Measurements from ENCODE around the gene BTAF1. TPM values are rescaled to one million over a fixed set of nuclear protein-coding genes. Genes with fewer than 3 reads are reported as not detected.

The BTAF1 gene
- total RNA-seq (2014; rRNA removed; shearing (Covaris generic)) (47.3 and 55.7 TPM in 2 replicates), polyA plus RNA-seq (2016; fragmentation: Nextera tagmentation; extraction: Ambion mirVana) (19.0 and 30.4 TPM in 2 replicates)
- long read RNA-seq, partial matches to known transcripts = 5 of 12 reads
- long read RNA-seq, other reads (novel, unspliced or antisense) = 7 of 12 reads

- Mint-ChIP-seq H3K27me3 (ENCODE audit: insufficient read depth, low read depth, poor library complexity) (peaks cover 12% of the 10 kb centered on the region), H3K9me3 (peaks cover 9% of the 10 kb centered on the region; the same call in 2 of the 3 replicates), H3K36me3 (ENCODE audit: low read depth) (peaks cover 16% of the 10 kb centered on the region), H3K4me1 (peaks cover 23% of the 10 kb centered on the region), H3K27ac (peak within 1 kb of the TSS; percentile 97), H3K4me3 (peak within 1 kb of the TSS; percentile 94)
- peaks cover 46% of the 10 kb centered on the region for H3K79me2 ChIP-seq (replicated peaks; ENCODE audit: insufficient read depth)
- H3K4me1 ChIP-seq (ENCODE audit: insufficient read depth) = peaks cover 7% of the 10 kb centered on the region; the same call in 1 of the 2 replicates
- no peaks in the 10 kb centered on the region for H3K9me2 ChIP-seq (ENCODE audit: insufficient read depth)
- H2AFZ ChIP-seq = peak within 1 kb of the TSS; percentile 35
- peak; percentile 98 for DNase-seq (ENCODE audit: low spot score)
- H3K27me3 ChIP-seq (ENCODE audit: insufficient read depth) = no peaks in the 10 kb centered on the region
- H3K36me3 ChIP-seq (ENCODE audit: insufficient read depth) = no peaks in the 10 kb centered on the region
- H3F3A ChIP-seq (replicated peaks; ENCODE audit: low read depth) = 0 out of 2 replicates have a peak, but pooled peaks cover 5% of the 10 kb centered on the region
- H3K27ac ChIP-seq (ENCODE audit: low read depth) = peak within 1 kb of the TSS; percentile 85
- H3K4me2 ChIP-seq = peak within 1 kb of the TSS; percentile 84
- H3K4me3 ChIP-seq = peak within 1 kb of the TSS; percentile 78
- peak; percentile 91 for ATAC-seq
- TF ChIP-seq, protein P1, sequence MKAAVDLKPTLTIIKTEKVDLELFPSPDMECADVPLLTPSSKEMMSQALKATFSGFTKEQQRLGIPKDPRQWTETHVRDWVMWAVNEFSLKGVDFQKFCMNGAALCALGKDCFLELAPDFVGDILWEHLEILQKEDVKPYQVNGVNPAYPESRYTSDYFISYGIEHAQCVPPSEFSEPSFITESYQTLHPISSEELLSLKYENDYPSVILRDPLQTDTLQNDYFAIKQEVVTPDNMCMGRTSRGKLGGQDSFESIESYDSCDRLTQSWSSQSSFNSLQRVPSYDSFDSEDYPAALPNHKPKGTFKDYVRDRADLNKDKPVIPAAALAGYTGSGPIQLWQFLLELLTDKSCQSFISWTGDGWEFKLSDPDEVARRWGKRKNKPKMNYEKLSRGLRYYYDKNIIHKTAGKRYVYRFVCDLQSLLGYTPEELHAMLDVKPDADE (IDR thresholded peaks at IDR 0.05) = peak; percentile 66
- TF ChIP-seq EZH2 (IDR thresholded peaks at IDR 0.05; ENCODE audit: low read depth, unreplicated experiment) (no peak), CREB1 (CRISPR knock-in tag; IDR thresholded peaks at IDR 0.05; ENCODE audit: low read depth) (peak; percentile 97), POLR2AphosphoS5 (IDR thresholded peaks at IDR 0.05; ENCODE audit: low read depth) (peak; percentile 96), STAT1 (IDR thresholded peaks at IDR 0.05; ENCODE audit: unreplicated experiment) (no peak), JUNB (IDR thresholded peaks at IDR 0.05; ENCODE audit: unreplicated experiment) (no peak)
- H4K20me1 ChIP-seq (replicated peaks; ENCODE audit: insufficient read depth) = peaks cover 29% of the 10 kb centered on the region
Measured at GRCh38 chr10:91923371-91924211, at the start of gene BTAF1. BTAF1 (plus strand) TSS chr10:91923770; CDS start chr10:91924077, 307 bp downstream.

DNA sequence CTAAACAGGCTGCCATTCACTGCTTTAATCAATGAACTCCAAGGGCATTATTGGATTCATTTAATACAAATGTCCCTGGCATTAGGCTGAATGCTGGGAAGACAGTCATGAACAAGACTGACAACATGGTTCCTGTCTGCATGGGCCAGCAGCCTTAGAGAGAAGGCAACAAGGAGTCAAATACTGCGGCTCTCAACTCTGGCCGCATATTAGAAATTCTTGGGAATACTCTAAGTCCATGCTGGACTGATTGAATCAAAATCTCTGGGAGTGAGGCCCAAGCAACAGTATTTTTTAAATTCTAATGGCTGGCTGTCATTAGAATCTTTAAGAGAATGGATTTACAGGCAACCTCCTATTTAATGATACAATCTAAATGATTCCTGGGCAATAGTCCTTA lies 48.4 kb upstream of the BTAF1 start:
- H3K27ac Mint-ChIP-seq = no peak overlapping the region
- no peak for ATAC-seq
- no peak overlapping the region for H3K4me3 ChIP-seq
- no peak for TF ChIP-seq CREB1 (CRISPR knock-in tag; IDR thresholded peaks at IDR 0.05; ENCODE audit: low read depth)
- TF ChIP-seq ZNF114 (CRISPR knock-in tag; IDR thresholded peaks at IDR 0.05) = no peak
- no peak for TF ChIP-seq ZNF331 (CRISPR knock-in tag; IDR thresholded peaks at IDR 0.05; ENCODE audit: low read depth)
- TF ChIP-seq NANOG (IDR thresholded peaks at IDR 0.05; ENCODE audit: borderline replicate concordance) = no peak
- no peak for TF ChIP-seq POLR2AphosphoS5 (IDR thresholded peaks at IDR 0.05; ENCODE audit: low read depth)
- TF ChIP-seq JUNB (IDR thresholded peaks at IDR 0.05; ENCODE audit: unreplicated experiment) = no peak
- no peak for TF ChIP-seq EZH2phosphoT487 (IDR thresholded peaks at IDR 0.05; ENCODE audit: unreplicated experiment)
- TF ChIP-seq, protein P2, sequence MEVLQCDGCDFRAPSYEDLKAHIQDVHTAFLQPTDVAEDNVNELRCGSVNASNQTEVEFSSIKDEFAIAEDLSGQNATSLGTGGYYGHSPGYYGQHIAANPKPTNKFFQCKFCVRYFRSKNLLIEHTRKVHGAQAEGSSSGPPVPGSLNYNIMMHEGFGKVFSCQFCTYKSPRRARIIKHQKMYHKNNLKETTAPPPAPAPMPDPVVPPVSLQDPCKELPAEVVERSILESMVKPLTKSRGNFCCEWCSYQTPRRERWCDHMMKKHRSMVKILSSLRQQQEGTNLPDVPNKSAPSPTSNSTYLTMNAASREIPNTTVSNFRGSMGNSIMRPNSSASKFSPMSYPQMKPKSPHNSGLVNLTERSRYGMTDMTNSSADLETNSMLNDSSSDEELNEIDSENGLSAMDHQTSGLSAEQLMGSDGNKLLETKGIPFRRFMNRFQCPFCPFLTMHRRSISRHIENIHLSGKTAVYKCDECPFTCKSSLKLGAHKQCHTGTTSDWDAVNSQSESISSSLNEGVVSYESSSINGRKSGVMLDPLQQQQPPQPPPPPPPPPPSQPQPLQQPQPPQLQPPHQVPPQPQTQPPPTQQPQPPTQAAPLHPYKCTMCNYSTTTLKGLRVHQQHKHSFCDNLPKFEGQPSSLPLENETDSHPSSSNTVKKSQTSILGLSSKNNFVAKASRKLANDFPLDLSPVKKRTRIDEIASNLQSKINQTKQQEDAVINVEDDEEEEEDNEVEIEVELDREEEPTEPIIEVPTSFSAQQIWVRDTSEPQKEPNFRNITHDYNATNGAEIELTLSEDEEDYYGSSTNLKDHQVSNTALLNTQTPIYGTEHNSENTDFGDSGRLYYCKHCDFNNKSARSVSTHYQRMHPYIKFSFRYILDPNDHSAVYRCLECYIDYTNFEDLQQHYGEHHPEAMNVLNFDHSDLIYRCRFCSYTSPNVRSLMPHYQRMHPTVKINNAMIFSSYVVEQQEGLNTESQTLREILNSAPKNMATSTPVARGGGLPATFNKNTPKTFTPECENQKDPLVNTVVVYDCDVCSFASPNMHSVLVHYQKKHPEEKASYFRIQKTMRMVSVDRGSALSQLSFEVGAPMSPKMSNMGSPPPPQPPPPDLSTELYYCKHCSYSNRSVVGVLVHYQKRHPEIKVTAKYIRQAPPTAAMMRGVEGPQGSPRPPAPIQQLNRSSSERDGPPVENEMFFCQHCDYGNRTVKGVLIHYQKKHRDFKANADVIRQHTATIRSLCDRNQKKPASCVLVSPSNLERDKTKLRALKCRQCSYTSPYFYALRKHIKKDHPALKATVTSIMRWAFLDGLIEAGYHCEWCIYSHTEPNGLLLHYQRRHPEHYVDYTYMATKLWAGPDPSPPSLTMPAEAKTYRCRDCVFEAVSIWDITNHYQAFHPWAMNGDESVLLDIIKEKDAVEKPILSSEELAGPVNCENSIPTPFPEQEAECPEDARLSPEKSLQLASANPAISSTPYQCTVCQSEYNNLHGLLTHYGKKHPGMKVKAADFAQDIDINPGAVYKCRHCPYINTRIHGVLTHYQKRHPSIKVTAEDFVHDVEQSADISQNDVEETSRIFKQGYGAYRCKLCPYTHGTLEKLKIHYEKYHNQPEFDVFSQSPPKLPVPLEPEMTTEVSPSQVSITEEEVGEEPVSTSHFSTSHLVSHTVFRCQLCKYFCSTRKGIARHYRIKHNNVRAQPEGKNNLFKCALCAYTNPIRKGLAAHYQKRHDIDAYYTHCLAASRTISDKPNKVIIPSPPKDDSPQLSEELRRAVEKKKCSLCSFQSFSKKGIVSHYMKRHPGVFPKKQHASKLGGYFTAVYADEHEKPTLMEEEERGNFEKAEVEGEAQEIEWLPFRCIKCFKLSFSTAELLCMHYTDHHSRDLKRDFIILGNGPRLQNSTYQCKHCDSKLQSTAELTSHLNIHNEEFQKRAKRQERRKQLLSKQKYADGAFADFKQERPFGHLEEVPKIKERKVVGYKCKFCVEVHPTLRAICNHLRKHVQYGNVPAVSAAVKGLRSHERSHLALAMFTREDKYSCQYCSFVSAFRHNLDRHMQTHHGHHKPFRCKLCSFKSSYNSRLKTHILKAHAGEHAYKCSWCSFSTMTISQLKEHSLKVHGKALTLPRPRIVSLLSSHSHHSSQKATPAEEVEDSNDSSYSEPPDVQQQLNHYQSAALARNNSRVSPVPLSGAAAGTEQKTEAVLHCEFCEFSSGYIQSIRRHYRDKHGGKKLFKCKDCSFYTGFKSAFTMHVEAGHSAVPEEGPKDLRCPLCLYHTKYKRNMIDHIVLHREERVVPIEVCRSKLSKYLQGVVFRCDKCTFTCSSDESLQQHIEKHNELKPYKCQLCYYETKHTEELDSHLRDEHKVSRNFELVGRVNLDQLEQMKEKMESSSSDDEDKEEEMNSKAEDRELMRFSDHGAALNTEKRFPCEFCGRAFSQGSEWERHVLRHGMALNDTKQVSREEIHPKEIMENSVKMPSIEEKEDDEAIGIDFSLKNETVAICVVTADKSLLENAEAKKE (CRISPR knock-in tag; IDR thresholded peaks at IDR 0.05) = no peak

More for the DNA sequence above, 48.4 kb upstream of the BTAF1 start:
- Mint-ChIP-seq H3K9me3 (no peaks in the 10 kb centered on the region), H3K4me1 (peaks cover 14% of the 10 kb centered on the region), H3K27me3 (ENCODE audit: insufficient read depth, low read depth, poor library complexity) (peaks cover 5% of the 10 kb centered on the region), H3K36me3 (ENCODE audit: low read depth) (no peaks in the 10 kb centered on the region; the same call in 2 of the 3 replicates), H3K4me3 (no peak overlapping the region)
- Histone ChIP-seq H3K27me3 (ENCODE audit: insufficient read depth) (no peaks in the 10 kb centered on the region), H3K9me2 (ENCODE audit: insufficient read depth) (no peaks in the 10 kb centered on the region), H3K4me1 (ENCODE audit: insufficient read depth) (peaks cover 12% of the 10 kb centered on the region), H3F3A (replicated peaks; ENCODE audit: low read depth) (peaks cover 10% of the 10 kb centered on the region; the same call in 1 of the 2 replicates), H4K20me1 (replicated peaks; ENCODE audit: insufficient read depth) (no peaks in the 10 kb centered on the region), H2AFZ (peak overlapping the region; percentile 53; the same call in 1 of the 2 replicates), H3K4me2 (no peak overlapping the region), H3K36me3 (ENCODE audit: insufficient read depth) (no peaks in the 10 kb centered on the region; the same call in 1 of the 2 replicates), H3K79me2 (replicated peaks; ENCODE audit: insufficient read depth) (no peaks in the 10 kb centered on the region), H3K27ac (ENCODE audit: low read depth) (no peak overlapping the region)
- no peak for DNase-seq (ENCODE audit: low spot score)

Measured in GM23338 (cell line).